HCT116 (cell line): ENCODE results near the gene SART1. TPM values are rescaled to one million over a fixed set of nuclear protein-coding genes. Genes with fewer than 3 reads are reported as not detected.
A peak's percentile ranks its signal among the peaks of the same experiment; 100 is the strongest.

ENCODE experiments used
- ATAC-seq: fragments of 200-7000 bp; cut with Tn5 transposase; 2 replicates; pipeline ENCODE4 v1.9.1; 2020; ENCODE audit warnings: mild to moderate bottlenecking, moderate library complexity
- BruUV-seq: library from RNA; stranded (reverse); fragments of 400-500 nt; replicated peaks from 2 replicates; lab custom pipeline; 2021; lab: Mats Ljungman, UMichigan
- CTCF ChIA-PET: fragments of 300-600 bp; sonication (Branson Sonifier 250); formaldehyde crosslinking; loops from one replicate; lab custom pipeline; 2021; ENCODE audit warnings: antibody characterized with exemption; lab: Charles Lee
- POLR2A ChIA-PET: fragments of 300-600, 350-600 bp; sonication (Branson Sonifier 250); formaldehyde crosslinking; loops from one replicate; lab custom pipeline; 2021; ENCODE audit warnings: antibody characterized with exemption; lab: Charles Lee
- RAD21 ChIA-PET, 2 experiments: fragments of 300-600 bp; sonication (Branson Sonifier 250); formaldehyde crosslinking; loops; one replicate each; lab custom pipeline; 2023; ENCODE audit warnings: low total read pairs in 2 of 2; ENCODE audit not compliant: uncharacterized antibody in 2 of 2, unreplicated experiment in 2 of 2, low non-redundant PET in 1 of 2; lab: Charles Lee
- DNase-seq: peaks from one replicate; pipeline ENCODE4 v3.0.0-alpha.2; 2010; ENCODE audit warnings: low read depth, low spot score
- H2AFZ ChIP-seq: fragments of 200-600 bp; shearing (Covaris generic), sonication (generic); 2 replicates; pipeline ENCODE4 v1.6.1; 2017; ENCODE audit warnings: low read depth, mixed run types, mixed read lengths, antibody characterized with exemption, low read length; ENCODE audit not compliant: poor library complexity, severe bottlenecking
- H3K27ac ChIP-seq: 2 replicates; pipeline ENCODE4 v1.5.1; 2012; ENCODE audit warnings: low read depth, low read length
- H3K27me3 ChIP-seq: fragments of 200-600 bp; sonication (generic); 2 replicates; pipeline ENCODE4 v1.6.1; 2016; ENCODE audit warnings: mixed run types, low read length, mixed read lengths; ENCODE audit not compliant: insufficient read depth
- H3K36me3 ChIP-seq, 2 experiments: fragments of 200-500 bp in 1 of 2; fragments of 200-600 bp in 1 of 2; sonication (Bioruptor generic) in 1 of 2; sonication (generic) in 1 of 2; 2 replicates each; pipeline versions ENCODE4 v1.5.1 to v1.6.1; 2014 to 2016; ENCODE audit warnings: low read length in 2 of 2, inconsistent platforms in 1 of 2, mixed read lengths in 1 of 2, mixed run types in 1 of 2; ENCODE audit not compliant: insufficient read depth in 2 of 2, control insufficient read depth in 1 of 2
- H3K4me1 ChIP-seq, 2 experiments: fragments of 200-600 bp in 1 of 2; sonication (generic) in 1 of 2; 2 replicates each; pipeline versions ENCODE4 v1.5.1 to v1.6.1; 2012 to 2017; ENCODE audit warnings: low read length in 2 of 2, inconsistent platforms in 1 of 2, mild to moderate bottlenecking in 1 of 2, mixed read lengths in 1 of 2, mixed run types in 1 of 2, moderate library complexity in 1 of 2; ENCODE audit not compliant: insufficient read depth in 2 of 2, control insufficient read depth in 1 of 2
- H3K4me2 ChIP-seq: fragments of 200-600 bp; sonication (generic); 2 replicates; pipeline ENCODE4 v1.6.1; 2017; ENCODE audit warnings: mixed run types, low read length, mixed read lengths
- H3K4me3 ChIP-seq, 2 experiments: fragments of 200-600 bp in 1 of 2; sonication (generic) in 1 of 2; replicated peaks in 1 of 2; 2 replicates each; pipeline ENCODE4 v1.5.1; 2011 to 2016; ENCODE audit warnings: low read length in 2 of 2, control low read depth in 1 of 2, low read depth in 1 of 2, mild to moderate bottlenecking in 1 of 2, mixed read lengths in 1 of 2, mixed run types in 1 of 2
- H3K79me2 ChIP-seq: fragments of 200-600 bp; sonication (generic); 2 replicates; pipeline ENCODE4 v1.6.1; 2017; ENCODE audit warnings: mild to moderate bottlenecking, mixed run types, low read length, moderate library complexity, mixed read lengths; ENCODE audit not compliant: insufficient read depth
- H3K9ac ChIP-seq: fragments of 200-600 bp; sonication (generic); 2 replicates; pipeline ENCODE4 v1.6.1; 2016; ENCODE audit warnings: low read length, mixed read lengths
- H3K9me2 ChIP-seq: fragments of 200-600 bp; sonication (generic), shearing (Covaris generic); 2 replicates; pipeline ENCODE4 v1.6.1; 2017; ENCODE audit warnings: mixed run types, mild to moderate bottlenecking, moderate library complexity; ENCODE audit not compliant: insufficient read depth
- H3K9me3 ChIP-seq, 2 experiments: fragments of 200-500 bp in 1 of 2; fragments of 200-600 bp in 1 of 2; sonication (Bioruptor generic) in 1 of 2; sonication (generic) in 1 of 2; 2 replicates each; pipeline ENCODE4 v1.6.1; 2014 to 2017; ENCODE audit warnings: low read length in 2 of 2, mixed read lengths in 2 of 2, inconsistent platforms in 1 of 2, low read depth in 1 of 2, mild to moderate bottlenecking in 1 of 2, mixed run types in 1 of 2, moderate library complexity in 1 of 2; ENCODE audit not compliant: control insufficient read depth in 1 of 2, insufficient read depth in 1 of 2
- H4K20me1 ChIP-seq: fragments of 200-600 bp; sonication (generic), shearing (Covaris generic); 2 replicates; pipeline ENCODE4 v1.6.1; 2017; ENCODE audit warnings: mixed run types, mild to moderate bottlenecking, moderate library complexity; ENCODE audit not compliant: insufficient read depth
- CBX3 ChIP-seq: IDR thresholded peaks from 2 replicates; pipeline ENCODE4 v1.6.1; 2012; ENCODE audit warnings: low read depth
- EGR1 ChIP-seq: IDR thresholded peaks from 2 replicates; pipeline ENCODE4 v1.6.1; 2012; ENCODE audit warnings: low read depth
- ELF1 ChIP-seq: IDR thresholded peaks from 2 replicates; pipeline ENCODE4 v1.6.1; 2012; ENCODE audit warnings: low read depth, borderline replicate concordance
- EZH2 ChIP-seq: fragments of 200-600 bp; sonication (generic); IDR thresholded peaks from 2 replicates; pipeline ENCODE4 v1.6.1; 2017; ENCODE audit warnings: antibody characterized with exemption, mixed run types
- EZH2phosphoT487 ChIP-seq: fragments of 200-600 bp; IDR thresholded peaks from 2 replicates; pipeline ENCODE4 v1.6.1; 2018; ENCODE audit warnings: antibody characterized with exemption, borderline replicate concordance
- JUND ChIP-seq: IDR thresholded peaks from 2 replicates; pipeline ENCODE4 v1.6.1; 2012
- POLR2AphosphoS5 ChIP-seq: IDR thresholded peaks from 2 replicates; pipeline ENCODE4 v1.6.1; 2011; ENCODE audit warnings: mild to moderate bottlenecking, low read depth, low read length, moderate library complexity
- SRF ChIP-seq: IDR thresholded peaks from 2 replicates; pipeline ENCODE4 v1.6.1; 2012; ENCODE audit warnings: low read depth
- YY1 ChIP-seq: IDR thresholded peaks from 2 replicates; pipeline ENCODE4 v1.6.1; 2011; ENCODE audit warnings: low read length, low read depth, moderate library complexity, mild to moderate bottlenecking; ENCODE audit not compliant: insufficient replicate concordance; ENCODE audit errors: extremely low read depth
- ZNF274 ChIP-seq: fragments of 200-500 bp; sonication (Bioruptor generic); IDR thresholded peaks from 2 replicates; pipeline ENCODE4 v1.6.1; 2014; ENCODE audit warnings: mild to moderate bottlenecking, low read depth, low read length, inconsistent platforms
- intact Hi-C: fragments of 100-400 bp; cut with micrococcal nuclease; formaldehyde crosslinking; loops from 2 replicates; pipeline ENCODE4 v1.10.0; 2022
- total RNA-seq: library from RNA; stranded (reverse); gene quantifications from one replicate; pipeline ENCODE4 v1.2.1, GENCODE V29; 2021; ENCODE audit not compliant: unreplicated experiment
- TF ChIP-seq, protein P1 (sequence below): IDR thresholded peaks from 2 replicates; pipeline ENCODE4 v1.6.1; 2011; ENCODE audit warnings: mild to moderate bottlenecking, low read length, moderate library complexity; ENCODE audit not compliant: insufficient replicate concordance; ENCODE audit errors: extremely low read depth
- TF ChIP-seq, protein P2 (sequence below): IDR thresholded peaks from 2 replicates; pipeline ENCODE4 v1.6.1; 2012
- TF ChIP-seq, protein P3 (sequence below), 3 experiments: fragments of 200-600 bp in 1 of 3; sonication (generic) in 1 of 3; IDR thresholded peaks in 2 of 3; conservative IDR thresholded peaks in 1 of 3; 2 replicates each; pipeline ENCODE4 v1.5.1; 2012 to 2017; ENCODE audit warnings: low read depth in 2 of 3, low read length in 2 of 3, antibody characterized with exemption in 1 of 3, borderline replicate concordance in 1 of 3, control low read depth in 1 of 3, mild to moderate bottlenecking in 1 of 3, mixed read lengths in 1 of 3, mixed run types in 1 of 3, moderate library complexity in 1 of 3; ENCODE audit not compliant: insufficient read depth in 1 of 3
- TF ChIP-seq, protein P4 (sequence below): IDR thresholded peaks from 2 replicates; pipeline ENCODE4 v1.6.1; 2012

Gene SART1
- total RNA-seq, 1 experiment from 2014 or later, result 47.9 TPM

DNA sequence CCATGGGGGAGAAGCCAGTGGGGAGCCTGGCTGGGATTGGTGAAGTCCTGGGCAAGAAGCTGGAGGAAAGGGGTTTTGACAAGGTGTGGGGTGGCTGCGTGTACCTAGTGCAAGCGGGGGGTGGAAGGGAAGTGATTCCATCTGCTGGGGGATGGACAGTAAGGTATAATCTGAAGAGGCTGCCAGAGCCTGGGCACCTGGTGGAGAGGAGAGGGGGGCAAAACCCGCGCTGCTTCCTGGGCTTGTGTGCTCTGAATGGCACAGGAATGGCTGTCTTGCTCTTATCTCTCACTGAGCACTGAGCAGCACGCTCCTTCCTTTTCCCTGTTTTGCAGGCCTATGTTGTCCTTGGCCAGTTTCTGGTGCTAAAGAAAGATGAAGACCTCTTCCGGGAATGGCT is 41.8 kb downstream of the SART1 start:
- intact Hi-C loops, result no loop called here
- no TSS peak for BruUV-seq
- CTCF ChIA-PET, result interaction anchor here (1.4 to 1.5 kb wide), 2 partner anchors 19 to 48 kb away, joined by 6 to 8 read pairs; partner anchors contain the start of gene SF3B2

DNA sequence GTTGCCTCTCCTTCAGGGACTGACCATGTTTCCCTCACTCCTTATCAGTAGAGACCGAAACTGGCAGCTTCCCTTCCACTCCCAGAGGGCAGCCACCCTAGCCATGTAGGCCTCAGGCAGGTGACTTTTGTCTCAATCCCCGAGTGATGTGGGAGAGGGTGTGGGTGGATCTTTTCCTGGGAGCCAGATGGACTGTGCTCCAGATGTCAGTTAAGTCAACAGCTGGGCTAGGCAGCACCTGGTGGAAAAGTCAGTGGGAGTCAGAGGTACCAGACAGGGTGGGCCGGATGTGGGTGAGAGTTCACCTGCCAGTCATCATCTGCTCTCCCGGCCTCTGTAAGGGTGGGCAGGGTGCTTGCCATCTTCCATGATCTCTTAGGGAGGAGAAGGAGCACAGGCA is 42.7 kb downstream of the SART1 start:
- Histone ChIP-seq H2AFZ (no peak overlapping the region), H3K9me2 (no peaks in the 10 kb centered on the region), H3K4me3 (no peak overlapping the region), H3K36me3 (peaks cover 18 to 36% of the 10 kb centered on the region in 2 experiments), H3K79me2 (peaks cover 50% of the 10 kb centered on the region), H4K20me1 (no peaks in the 10 kb centered on the region; the same call in 1 of the 2 replicates), H3K4me2 (peak overlapping the region; percentile 26; the same call in 1 of the 2 replicates), H3K27me3 (no peaks in the 10 kb centered on the region), H3K9ac (no peak overlapping the region), H3K4me1 (peaks cover 31 to 58% of the 10 kb centered on the region in 2 experiments), H3K9me3 (no peaks in the 10 kb centered on the region), H3K27ac (peak overlapping the region; percentile 19; the same call in 1 of the 2 replicates)
- intact Hi-C loops, result no loop called here
- DNase-seq (no peak), ATAC-seq (no peak)
- ChIA-PET RAD21 (no interaction called here), CTCF (no interaction called here), POLR2A (no interaction called here)
- BruUV-seq, result no TSS peak
- TF ChIP-seq, protein P1, sequence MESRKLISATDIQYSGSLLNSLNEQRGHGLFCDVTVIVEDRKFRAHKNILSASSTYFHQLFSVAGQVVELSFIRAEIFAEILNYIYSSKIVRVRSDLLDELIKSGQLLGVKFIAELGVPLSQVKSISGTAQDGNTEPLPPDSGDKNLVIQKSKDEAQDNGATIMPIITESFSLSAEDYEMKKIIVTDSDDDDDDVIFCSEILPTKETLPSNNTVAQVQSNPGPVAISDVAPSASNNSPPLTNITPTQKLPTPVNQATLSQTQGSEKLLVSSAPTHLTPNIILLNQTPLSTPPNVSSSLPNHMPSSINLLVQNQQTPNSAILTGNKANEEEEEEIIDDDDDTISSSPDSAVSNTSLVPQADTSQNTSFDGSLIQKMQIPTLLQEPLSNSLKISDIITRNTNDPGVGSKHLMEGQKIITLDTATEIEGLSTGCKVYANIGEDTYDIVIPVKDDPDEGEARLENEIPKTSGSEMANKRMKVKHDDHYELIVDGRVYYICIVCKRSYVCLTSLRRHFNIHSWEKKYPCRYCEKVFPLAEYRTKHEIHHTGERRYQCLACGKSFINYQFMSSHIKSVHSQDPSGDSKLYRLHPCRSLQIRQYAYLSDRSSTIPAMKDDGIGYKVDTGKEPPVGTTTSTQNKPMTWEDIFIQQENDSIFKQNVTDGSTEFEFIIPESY, result no peak
- TF ChIP-seq ELF1, result no peak
- no peak for TF ChIP-seq EGR1
- no peak for TF ChIP-seq YY1
- no peak for TF ChIP-seq POLR2AphosphoS5
- no peak for TF ChIP-seq ZNF274
- TF ChIP-seq CBX3, result no peak
- TF ChIP-seq SRF, result no peak
- TF ChIP-seq, protein P2, sequence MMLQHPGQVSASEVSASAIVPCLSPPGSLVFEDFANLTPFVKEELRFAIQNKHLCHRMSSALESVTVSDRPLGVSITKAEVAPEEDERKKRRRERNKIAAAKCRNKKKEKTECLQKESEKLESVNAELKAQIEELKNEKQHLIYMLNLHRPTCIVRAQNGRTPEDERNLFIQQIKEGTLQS, result no peak
- TF ChIP-seq EZH2, result no peak
- TF ChIP-seq EZH2phosphoT487, result no peak
- TF ChIP-seq, protein P3, sequence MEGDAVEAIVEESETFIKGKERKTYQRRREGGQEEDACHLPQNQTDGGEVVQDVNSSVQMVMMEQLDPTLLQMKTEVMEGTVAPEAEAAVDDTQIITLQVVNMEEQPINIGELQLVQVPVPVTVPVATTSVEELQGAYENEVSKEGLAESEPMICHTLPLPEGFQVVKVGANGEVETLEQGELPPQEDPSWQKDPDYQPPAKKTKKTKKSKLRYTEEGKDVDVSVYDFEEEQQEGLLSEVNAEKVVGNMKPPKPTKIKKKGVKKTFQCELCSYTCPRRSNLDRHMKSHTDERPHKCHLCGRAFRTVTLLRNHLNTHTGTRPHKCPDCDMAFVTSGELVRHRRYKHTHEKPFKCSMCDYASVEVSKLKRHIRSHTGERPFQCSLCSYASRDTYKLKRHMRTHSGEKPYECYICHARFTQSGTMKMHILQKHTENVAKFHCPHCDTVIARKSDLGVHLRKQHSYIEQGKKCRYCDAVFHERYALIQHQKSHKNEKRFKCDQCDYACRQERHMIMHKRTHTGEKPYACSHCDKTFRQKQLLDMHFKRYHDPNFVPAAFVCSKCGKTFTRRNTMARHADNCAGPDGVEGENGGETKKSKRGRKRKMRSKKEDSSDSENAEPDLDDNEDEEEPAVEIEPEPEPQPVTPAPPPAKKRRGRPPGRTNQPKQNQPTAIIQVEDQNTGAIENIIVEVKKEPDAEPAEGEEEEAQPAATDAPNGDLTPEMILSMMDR (IDR thresholded peaks at IDR 0.05 in 2 of 3, conservative IDR thresholded peaks at IDR 0.05 in 1 of 3; ENCODE audit: borderline replicate concordance in 1 of 3, insufficient read depth in 1 of 3, low read depth in 2 of 3, low read length in 2 of 3), result no peak

More for the DNA sequence above, 41.8 kb downstream of the SART1 start:
- peaks cover 22 to 49% of the 10 kb centered on the region in 2 experiments for H3K4me1 ChIP-seq
- H3K36me3 ChIP-seq, result peaks cover 25 to 45% of the 10 kb centered on the region in 2 experiments
- TF ChIP-seq ZNF274, result no peak
- TF ChIP-seq, protein P4, sequence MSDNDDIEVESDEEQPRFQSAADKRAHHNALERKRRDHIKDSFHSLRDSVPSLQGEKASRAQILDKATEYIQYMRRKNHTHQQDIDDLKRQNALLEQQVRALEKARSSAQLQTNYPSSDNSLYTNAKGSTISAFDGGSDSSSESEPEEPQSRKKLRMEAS, result no peak
- no peak for TF ChIP-seq ELF1
- no peak for TF ChIP-seq JUND
- H4K20me1 ChIP-seq, result no peaks in the 10 kb centered on the region; the same call in 1 of the 2 replicates
- H3K79me2 ChIP-seq, result peaks cover 59% of the 10 kb centered on the region
- no peaks in the 10 kb centered on the region for H3K9me3 ChIP-seq
- no peaks in the 10 kb centered on the region for H3K9me2 ChIP-seq
- H3K27me3 ChIP-seq, result no peaks in the 10 kb centered on the region
- H3K9ac ChIP-seq, result peak overlapping the region; percentile 93
- ChIA-PET RAD21 (no interaction called here), POLR2A (interaction anchor here (1.3 to 1.6 kb wide), 3 partner anchors 9 to 144 kb away, joined by 3 to 17 read pairs (median 7); partner anchors contain the start of genes CST6, MUS81 and SF3B2)
- DNase-seq (no peak), ATAC-seq (no peak)
- H3K4me2 ChIP-seq, result peak overlapping the region; percentile 85
- no peak overlapping the region for H2AFZ ChIP-seq
- peak overlapping the region; percentile 87 for H3K27ac ChIP-seq
- H3K4me3 ChIP-seq, result peak overlapping the region; percentile 98 to 100
